SKM-1 treated with dmso at 0.1 percent for 144 hours (cell line): ENCODE measurements around the gene SLC9B2.

Experiments used
- DNase-seq: peaks from one replicate; lab custom pipeline; 2025; ENCODE audit not compliant: unreplicated experiment; lab: John Stamatoyannopoulos, UW

Gene SLC9B2

DNA sequence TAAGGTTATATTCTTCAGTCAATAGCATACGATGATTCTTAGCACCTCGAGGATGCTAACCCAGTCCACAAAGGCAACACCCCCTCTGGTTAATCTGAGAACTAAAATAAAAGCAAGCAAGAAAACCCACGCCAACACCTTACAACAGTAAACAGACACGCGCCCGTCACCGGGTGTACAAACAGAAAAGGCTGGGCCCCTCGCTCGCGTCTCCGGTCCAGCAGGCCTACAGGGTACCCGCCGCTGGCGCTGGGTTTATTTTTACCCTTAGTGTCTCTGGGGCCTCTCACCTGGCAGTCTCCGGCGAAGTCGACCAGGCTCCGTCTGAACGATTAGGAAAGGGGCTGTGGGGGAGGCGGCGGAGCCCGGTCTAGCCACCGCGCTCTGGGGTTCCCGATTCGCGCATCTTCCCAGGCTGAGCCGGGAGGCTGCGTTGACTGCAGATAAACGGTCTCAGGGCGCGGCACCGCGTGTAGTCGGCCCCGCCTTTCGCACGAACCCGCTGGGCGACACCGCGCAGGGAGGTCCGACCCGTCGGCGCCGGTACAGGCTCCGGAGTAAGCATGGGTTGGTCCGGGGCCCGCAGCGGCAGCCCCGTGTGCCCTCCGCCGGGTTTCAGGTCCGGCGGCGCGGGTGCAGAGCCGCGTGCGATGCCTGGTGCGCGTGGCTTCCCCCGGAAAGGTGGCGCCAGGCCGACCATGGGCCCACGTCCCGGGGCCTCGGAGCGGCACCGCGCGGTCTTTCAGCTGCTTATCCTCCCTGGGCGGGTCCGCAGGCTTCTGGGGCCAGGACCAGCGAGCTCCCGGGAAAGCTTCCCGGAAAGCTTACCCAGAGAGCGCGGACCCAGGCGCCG lies 441 bp downstream of the SLC9B2 start:
- DNase-seq: peak; percentile 46

- DNase-seq: peak; percentile 30
These were observed 1.1 kb downstream of the SLC9B2 start for GRCh38 chr4:103075435-103075893.

DNA sequence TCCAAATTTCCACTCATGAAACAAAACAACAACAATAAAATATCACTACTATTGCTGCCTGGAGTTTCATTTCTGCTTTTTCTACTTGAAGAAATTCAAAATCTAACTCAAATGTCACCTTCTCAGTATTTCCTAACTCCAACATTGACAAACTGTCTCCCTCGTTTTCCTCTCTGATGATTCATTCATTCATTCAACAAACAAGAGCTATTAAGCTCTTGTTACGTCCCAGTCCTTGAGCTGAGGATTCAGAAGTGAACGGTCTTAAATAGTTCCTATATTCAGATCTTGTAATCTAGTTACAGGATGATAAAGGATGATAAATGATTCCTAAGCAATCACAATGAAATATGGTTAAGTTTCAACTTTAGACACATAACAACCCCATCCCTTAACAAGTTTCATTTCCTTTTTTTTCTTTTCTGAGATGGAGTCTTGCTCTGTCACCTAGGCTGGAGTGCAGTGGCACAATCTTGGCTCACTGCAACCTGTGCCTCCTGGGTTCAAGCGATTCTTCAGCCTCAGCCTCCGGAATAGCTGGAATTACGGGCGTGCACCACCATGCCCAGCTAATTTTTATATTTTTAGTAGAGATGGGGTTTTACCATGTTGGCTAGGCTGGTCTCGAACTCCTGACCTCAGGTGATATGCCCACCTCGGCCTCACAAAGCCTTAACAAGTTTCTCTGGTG lies 1.7 kb downstream of the SLC9B2 start:
- peak; percentile 69 for DNase-seq

DNA sequence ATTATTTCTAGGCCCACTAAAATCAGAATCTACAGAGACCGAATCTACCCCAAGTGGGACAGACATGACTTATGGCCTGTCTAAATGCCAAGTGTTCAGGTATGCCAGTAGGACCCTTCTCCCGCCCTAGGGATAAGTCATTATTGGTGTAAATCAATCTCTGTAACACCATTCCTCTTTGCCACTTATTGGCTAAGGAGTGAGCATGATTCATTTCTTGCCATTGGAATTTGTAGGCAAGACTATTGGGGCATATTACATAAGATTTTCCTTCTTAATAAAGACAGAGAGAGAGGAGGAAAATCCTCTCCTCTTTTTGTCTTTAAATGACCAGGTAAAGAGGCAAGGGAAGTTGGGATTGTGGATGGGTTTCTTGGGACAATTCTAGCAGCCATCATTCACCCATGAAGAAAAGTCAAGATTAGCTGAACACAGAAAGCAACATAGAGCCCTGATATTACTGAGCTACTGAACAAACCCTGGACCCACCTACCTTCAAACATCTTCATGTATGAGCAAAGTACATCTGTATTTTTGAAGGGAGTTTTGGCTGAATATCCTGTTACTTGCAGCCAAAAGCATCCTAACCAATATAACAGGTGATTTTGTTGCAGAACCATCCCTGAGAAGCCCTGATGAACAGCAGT lies 2.6 kb downstream of the SLC9B2 start:
- DNase-seq: no peak

GRCh38 chr4:103067841-103068547 lies 8.6 kb downstream of the SLC9B2 start:
- no peak for DNase-seq

DNA sequence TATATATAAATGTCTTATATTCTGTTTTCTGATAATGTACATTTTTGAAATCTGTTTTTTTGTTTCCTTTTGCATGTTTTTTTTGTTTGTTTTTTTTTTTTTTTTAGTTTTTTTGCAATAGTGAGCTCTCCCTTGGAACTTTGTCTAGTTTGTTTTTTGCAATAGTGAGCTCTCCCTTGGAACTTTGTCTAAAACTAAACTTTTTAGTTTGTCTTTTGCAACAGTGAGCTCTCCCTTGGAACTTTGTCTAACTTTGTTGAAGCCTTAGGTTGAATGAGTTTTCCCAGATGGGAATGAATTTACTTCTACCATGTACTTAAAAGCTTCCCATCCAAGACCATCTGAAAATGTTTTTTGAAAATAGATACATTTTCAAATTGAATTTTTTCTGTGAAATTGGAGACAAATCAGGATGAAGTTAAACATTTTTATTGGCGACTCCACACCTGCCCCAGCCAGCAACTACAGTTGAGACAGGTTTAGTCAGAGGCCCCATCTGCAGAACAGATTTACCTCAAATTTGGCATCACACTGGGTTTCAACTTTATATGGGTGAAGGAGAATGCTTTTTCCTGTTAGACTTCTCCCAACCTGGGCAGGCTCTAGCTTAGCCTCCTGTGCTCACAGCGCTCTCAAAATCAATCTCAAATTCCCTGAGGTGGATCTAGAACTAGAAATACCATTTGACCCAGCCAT lies 16.0 kb downstream of the SLC9B2 start:
- DNase-seq: no peak

- no peak for DNase-seq
These were observed 22.5 kb downstream of the SLC9B2 start for GRCh38 chr4:103054030-103054429.

DNA sequence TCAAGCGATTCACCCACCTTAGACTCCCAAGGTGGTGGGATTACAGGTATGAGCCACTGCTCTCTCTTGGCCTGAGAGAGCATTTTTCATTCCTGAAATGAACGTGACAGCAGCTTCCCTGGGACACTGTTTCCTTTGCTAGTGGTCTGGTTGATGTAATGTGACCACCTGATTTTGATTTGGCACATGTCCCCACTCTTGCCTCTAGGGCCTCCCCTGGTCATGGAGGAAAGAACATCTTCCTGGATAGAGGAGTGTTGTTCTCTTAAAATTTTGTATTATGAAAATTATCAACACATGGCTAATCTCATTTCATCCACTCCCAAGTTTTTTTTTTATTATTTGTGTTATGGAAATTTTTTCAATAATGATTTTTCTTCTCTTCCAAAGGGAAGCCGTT lies 23.8 kb downstream of the SLC9B2 start:
- DNase-seq: no peak

DNA sequence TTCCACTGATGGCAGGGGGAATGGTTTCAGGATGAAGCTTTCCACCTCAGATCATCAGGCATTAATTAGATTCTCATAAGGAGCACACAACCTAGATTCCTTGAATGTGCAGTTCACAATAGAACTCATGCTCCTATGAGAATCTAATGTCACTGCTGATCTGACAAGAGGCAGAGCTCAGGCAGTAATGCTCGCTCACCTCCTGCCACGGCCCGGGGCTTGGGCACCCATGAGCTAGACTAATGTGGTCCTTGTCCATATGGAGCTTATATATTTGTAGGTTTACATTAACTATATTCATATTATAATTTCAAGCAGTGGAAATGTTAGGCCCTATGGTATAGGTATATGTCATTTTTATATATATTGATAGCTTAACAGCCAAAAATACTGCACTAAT lies 24.4 kb downstream of the SLC9B2 start:
- DNase-seq: no peak

- no peak for DNase-seq
These were observed 25.7 kb downstream of the SLC9B2 start for GRCh38 chr4:103050736-103051436.

GRCh38 chr4:103046416-103047290 lies 29.9 kb downstream of the SLC9B2 start:
- DNase-seq: peak; percentile 38

DNA sequence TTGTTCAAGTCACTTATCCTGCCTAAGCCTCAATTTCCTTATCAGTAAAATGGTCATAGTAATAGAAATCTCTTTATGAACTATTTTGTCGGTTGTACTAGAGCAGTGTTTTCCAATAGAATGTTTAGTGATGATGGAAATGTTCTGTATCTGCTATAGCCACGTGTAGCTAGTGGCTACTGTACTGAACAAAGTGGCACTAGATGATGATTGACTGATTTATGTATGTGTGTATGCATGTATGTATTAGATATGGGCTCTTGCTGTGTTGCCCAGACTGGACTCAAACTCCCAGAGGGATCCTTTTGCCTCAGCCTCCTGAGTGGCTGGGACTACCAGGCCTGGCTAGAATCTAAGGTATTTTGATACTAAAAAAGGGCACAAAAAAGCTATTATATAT lies 32.4 kb downstream of the SLC9B2 start:
- no peak for DNase-seq

- DNase-seq: no peak
These were observed 40.4 kb downstream of the SLC9B2 start for GRCh38 chr4:103036169-103036568.

- DNase-seq: peak; percentile 21
These were observed 44.0 kb downstream of the SLC9B2 start for GRCh38 chr4:103032574-103032973.

GRCh38 chr4:103030791-103031190 lies 45.8 kb downstream of the SLC9B2 start:
- no peak for DNase-seq

DNA sequence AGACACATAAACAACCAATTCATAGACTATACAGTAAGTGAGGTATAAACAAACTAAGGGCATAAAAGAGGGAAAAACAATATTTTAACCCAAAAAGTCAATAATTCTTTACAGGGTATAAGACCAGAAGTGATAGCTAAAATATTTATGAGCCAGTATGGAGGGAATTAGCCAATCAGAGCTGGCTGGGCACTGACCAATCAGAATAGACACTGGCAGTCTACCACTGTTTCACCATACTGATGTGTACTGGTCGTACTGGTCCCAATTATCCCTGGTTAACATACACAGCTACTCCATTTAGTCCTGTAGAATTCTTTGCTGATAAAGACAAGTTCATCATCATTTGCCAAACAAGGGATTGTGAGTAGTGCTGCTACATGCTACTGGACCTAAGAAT lies 47.3 kb downstream of the SLC9B2 start:
- no peak for DNase-seq

DNA sequence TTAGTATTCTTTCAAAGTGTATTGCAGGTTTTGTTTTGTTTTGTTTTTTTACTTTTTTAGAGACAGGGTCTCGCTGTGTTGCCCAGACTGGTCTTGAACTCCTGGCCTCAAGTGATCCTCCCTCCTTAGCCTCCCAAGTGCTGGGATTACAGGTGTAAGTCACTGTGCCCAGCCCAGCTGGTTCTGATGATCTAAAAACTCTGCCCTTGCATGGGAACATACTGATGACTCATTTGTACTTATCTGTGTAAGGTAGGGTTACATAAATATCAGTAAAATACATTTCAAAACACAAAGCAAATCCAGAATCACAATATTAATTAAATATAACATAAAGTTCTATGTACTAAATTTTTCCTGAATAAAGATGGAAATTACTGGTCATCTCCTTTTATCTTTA lies 49.7 kb downstream of the SLC9B2 start:
- no peak for DNase-seq

DNA sequence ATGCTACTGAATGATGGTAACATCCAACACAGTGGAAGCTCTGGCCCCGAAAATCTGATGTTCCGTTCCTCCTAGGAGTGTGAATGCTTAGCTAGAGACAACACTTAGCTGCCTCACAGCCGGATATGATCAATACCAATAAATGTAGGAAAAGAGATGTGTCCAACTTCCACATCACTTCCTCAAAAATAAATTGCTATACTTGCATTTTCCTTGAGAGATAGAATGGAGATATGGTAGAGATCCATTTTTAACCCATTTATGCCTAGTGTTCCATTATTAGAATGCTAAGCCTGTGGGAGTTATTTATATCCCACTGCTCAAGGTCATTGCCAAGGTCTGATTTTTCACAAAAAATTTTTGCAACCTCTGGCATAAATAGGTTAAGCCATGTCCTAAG lies 51.6 kb downstream of the SLC9B2 start:
- DNase-seq: no peak

GRCh38 chr4:103021120-103021519 lies 55.4 kb downstream of the SLC9B2 start:
- no peak for DNase-seq
